Stimulated activated CD8-positive, alpha-beta memory T cell treated with anti-CD3 and anti-CD28 coated beads, Interleukin-15, amount 100 ng/mL, for 4 hours (primary cell): ENCODE data around the gene SLC25A1.

Experiments
- DNase-seq, 2 donors: peaks; one replicate each; pipeline ENCODE4 v3.0.0-alpha.2; 2020; ENCODE audit warnings: low read depth in 2 of 2

SLC25A1 gene

GRCh38 chr22:19138217-19139000 is 40.1 kb downstream of the SLC25A1 start:
- no peak for DNase-seq

GRCh38 chr22:19137384-19138216 is 40.9 kb downstream of the SLC25A1 start:
- DNase-seq: no peak

DNA sequence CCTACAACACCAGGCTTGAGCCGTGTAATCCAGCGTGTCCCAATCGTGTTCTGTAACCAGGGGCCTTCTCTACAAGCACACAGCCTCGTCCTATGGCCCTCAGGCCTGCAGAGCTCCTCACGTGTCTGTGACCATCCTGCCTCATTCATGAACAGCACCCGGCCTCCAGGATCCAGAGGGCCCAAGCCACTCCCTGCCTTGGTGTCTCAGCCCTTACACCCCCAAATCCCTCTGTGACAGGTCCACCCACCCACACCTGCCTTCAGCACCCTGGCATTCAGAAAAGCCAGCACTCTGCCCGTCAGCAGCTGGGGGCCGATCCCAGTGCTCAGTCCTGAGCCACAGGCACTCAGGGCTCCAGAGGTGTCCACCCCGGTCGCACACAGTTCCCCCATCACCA is 41.6 kb downstream of the SLC25A1 start:
- no peak for DNase-seq

DNA sequence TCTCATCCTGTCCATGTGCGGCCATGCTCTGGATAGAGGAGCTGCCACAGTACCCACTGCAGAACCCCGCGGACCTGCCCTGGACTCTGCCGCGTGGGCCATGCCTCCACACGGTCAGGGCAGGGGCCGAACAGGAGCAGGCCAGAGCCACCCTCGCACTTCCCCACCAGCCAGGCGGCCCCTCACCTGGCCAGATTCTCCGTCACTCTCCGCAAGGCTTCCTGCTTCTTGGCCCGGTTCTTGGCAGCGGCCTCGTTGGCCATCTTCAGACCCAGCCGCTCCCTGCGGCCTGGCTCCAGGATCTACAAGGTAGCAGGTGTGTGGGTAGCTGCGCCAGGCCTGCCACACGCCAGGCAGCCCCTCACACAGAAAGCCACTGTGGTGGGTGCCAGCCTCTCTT is 43.7 kb downstream of the SLC25A1 start:
- no peak for DNase-seq

DNA sequence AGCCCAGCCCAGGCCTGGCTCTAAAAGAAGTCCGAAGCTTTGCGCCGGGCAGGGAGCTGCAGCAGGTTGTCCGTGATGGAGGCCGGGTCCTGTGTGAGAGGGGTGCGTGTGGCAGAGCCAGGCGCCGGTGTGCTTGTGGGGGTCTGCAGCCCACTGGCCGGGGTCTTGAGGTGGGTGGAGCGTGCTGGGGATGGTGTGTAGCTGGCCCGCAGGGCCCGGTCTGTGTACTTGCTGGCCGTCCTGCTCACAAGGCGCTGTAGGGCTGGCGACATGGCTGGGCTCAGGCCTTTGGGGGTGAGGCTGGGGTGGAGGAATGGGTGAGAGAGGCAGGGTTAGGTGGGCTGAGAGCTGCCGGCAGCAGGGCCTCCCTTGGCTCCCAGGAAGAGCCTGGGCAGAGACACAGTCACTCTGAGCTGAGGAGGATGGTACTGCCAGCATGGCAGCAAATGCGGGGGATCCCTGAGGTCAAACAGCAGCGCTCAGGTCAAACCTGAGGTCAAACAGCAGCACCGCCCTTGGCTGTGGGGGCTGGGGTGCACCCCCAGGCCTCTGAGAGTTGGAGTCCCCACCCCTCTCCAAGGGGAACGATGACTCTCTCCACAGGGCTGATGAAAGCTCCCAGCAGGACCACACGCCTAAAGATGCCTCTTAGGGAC is 44.2 kb downstream of the SLC25A1 start:
- no peak for DNase-seq

DNA sequence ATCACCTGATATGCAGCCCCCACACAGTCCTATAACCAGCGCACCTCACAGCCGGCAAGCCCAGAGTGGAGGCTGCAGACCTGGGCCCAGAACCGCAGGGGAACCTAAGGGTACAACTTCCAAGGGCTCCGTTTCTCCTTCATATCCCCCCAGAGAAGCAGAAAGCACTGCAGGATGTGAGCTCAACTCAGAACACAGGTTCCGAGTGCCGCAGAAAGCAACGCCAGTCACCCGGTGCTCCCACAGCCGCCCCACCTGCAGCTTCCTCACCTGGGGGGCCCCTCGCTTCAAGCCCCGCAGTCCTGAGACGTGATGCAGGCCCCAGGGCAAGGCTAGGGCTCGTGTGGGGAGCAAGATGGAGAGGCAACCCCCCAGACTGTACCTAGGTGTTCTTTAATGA is 45.0 kb downstream of the SLC25A1 start:
- DNase-seq: no peak

DNA sequence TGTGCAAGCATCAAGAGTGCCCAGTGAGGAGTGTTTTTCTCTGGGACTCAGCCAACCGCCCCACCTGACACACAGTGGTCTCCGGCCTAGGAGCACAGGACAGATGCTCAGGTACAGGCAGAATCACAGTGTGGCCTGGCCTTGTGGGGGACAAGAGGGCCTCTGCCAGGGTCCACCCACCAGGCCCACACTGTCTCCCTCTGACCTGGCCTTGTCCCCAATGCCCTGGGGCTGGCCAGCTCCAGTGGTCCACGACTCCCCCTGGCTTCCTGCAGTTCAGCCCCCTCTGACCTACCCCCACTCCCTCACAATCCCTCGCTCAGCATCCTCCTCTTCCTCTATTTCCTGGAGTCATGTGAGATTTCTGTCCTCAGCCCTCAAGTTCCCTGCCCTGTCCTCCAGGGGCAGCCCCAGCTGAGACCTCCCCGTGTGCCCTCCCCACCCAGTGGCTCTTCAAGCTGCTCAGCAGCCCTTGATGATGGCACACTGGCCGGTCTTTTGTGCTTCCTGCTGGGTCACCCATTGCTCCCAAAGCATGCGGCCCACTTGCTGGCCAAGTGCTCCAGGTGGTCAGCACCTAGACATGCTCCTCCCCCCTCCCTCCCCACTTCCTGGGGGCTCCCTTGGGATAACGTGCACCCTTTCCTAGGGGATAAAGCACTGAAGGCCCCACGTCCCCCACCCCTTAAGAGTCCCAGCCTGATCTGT is 45.7 kb downstream of the SLC25A1 start:
- DNase-seq: no peak

- no peak for DNase-seq
Measured at GRCh38 chr22:19132153-19132552, 46.4 kb downstream of the SLC25A1 start.

GRCh38 chr22:19131685-19132015 is 46.9 kb downstream of the SLC25A1 start:
- DNase-seq: no peak

DNA sequence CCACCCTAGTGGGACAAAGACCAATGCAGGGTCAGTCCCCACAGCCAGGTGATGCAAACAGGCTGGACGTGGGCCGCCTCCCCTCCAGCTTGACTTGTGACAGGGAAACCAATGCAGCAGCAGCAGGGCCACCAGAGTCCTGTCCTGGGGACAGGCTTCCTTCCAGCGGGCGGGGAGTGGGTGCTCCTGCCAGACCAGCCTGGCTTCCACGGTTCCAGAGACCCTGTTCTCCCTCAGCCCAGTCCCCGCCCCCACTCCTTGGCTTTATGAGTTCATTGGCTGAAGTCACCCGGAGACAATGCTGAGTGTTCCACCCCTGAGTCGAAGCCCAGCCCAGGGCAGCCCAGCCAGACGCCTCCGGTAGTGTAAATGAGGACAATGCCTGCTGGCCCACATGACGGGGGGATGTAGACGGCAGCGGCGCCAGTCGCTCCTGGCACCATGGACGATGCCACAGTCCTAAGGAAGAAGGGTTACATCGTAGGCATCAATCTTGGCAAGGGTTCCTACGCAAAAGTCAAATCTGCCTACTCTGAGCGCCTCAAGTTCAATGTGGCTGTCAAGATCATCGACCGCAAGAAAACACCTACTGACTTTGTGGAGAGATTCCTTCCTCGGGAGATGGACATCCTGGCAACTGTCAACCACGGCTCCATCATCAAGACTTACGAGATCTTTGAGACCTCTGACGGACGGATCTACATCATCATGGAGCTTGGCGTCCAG is 47.4 kb downstream of the SLC25A1 start, which contains the start of gene TSSK2:
Gene TSSK2, plus strand, starts transcription at position 350 of the 726 bp plus-strand sequence. Its CDS starts 92 bp downstream, at position 442.
- DNase-seq: no peak

- DNase-seq: no peak
Measured at GRCh38 chr22:19129871-19130270, 48.7 kb downstream of the SLC25A1 start.

- no peak for DNase-seq
Measured at GRCh38 chr22:19128946-19129727, 49.4 kb downstream of the SLC25A1 start.

GRCh38 chr22:19128009-19128401 is 50.5 kb downstream of the SLC25A1 start:
- DNase-seq: no peak

- DNase-seq: no peak
Measured at GRCh38 chr22:19127329-19128008, 51.1 kb downstream of the SLC25A1 start.

- DNase-seq: no peak
Measured at GRCh38 chr22:19126309-19127273, 51.9 kb downstream of the SLC25A1 start.
